CD14-positive monocyte (primary cell): ENCODE data around the gene PSEN2. TPM values are rescaled to one million over a fixed set of nuclear protein-coding genes. Genes with fewer than 3 reads are reported as not detected.

Experiments used
- DNase-seq, 3 donors: peaks; one replicate each; pipeline ENCODE4 v3.0.0-alpha.2; 2011 to 2022
- H2AFZ ChIP-seq: 2 replicates; pipeline ENCODE4 v1.6.0; 2012; ENCODE audit warnings: mild to moderate bottlenecking, low read depth, low read length, inconsistent platforms; ENCODE audit not compliant: insufficient read depth, poor library complexity, severe bottlenecking
- H3K27ac ChIP-seq, 2 donors: 1 replicate in 1 of 2; 2 replicates in 1 of 2; pipeline ENCODE4 v1.5.1; 2012 to 2013; ENCODE audit warnings: low read length in 2 of 2, control low read depth in 1 of 2, inconsistent platforms in 1 of 2, low read depth in 1 of 2, mild to moderate bottlenecking in 1 of 2
- H3K27me3 ChIP-seq, 2 donors: one replicate each; pipeline versions ENCODE4 v1.6.0 to v1.6.1; 2011 to 2013; ENCODE audit warnings: low read length in 2 of 2; ENCODE audit not compliant: control insufficient read depth in 2 of 2, insufficient read depth in 2 of 2
- H3K36me3 ChIP-seq, 2 donors: replicated peaks in 1 of 2; 1 replicate in 1 of 2; 2 replicates in 1 of 2; pipeline versions ENCODE4 v1.5.1 to v1.6.1; 2012 to 2013; ENCODE audit warnings: low read length in 2 of 2, control low read depth in 1 of 2, inconsistent platforms in 1 of 2, mild to moderate bottlenecking in 1 of 2; ENCODE audit not compliant: insufficient read depth in 2 of 2, control insufficient read depth in 1 of 2
- H3K4me1 ChIP-seq, 2 donors: 1 replicate in 1 of 2; 2 replicates in 1 of 2; pipeline versions ENCODE4 v1.5.1 to v1.6.1; 2012 to 2013; ENCODE audit warnings: low read length in 2 of 2, control low read depth in 1 of 2, inconsistent platforms in 1 of 2, mild to moderate bottlenecking in 1 of 2, moderate library complexity in 1 of 2; ENCODE audit not compliant: insufficient read depth in 2 of 2, control insufficient read depth in 1 of 2
- H3K4me2 ChIP-seq: replicated peaks from 2 replicates; pipeline ENCODE3; 2012; ENCODE audit warnings: low read length, moderate library complexity, mild to moderate bottlenecking; ENCODE audit not compliant: poor library complexity, severe bottlenecking; ENCODE audit errors: extremely low read depth
- H3K4me3 ChIP-seq, 3 experiments: fragments of 200-600 bp in 1 of 3; sonication (generic) in 1 of 3; replicated peaks in 1 of 3; 1 replicate in 2 of 3; 2 replicates in 1 of 3; pipeline ENCODE4 v1.5.1; 2011 to 2013; ENCODE audit warnings: low read length in 3 of 3, mild to moderate bottlenecking in 3 of 3, control low read depth in 2 of 3, low read depth in 2 of 3, inconsistent platforms in 1 of 3, moderate library complexity in 1 of 3
- H3K79me2 ChIP-seq: 2 replicates; pipeline ENCODE4 v1.6.0; 2012; ENCODE audit warnings: mild to moderate bottlenecking, control low read depth, inconsistent platforms, low read length, moderate library complexity; ENCODE audit not compliant: insufficient read depth
- H3K9ac ChIP-seq: 2 replicates; pipeline ENCODE4 v1.6.0; 2017; ENCODE audit warnings: low read length, mild to moderate bottlenecking; ENCODE audit not compliant: insufficient read depth, poor library complexity, severe bottlenecking
- H3K9me3 ChIP-seq, 2 donors: replicated peaks in 1 of 2; 1 replicate in 1 of 2; 2 replicates in 1 of 2; pipeline versions ENCODE4 v1.5.1 to v1.6.1; 2012 to 2013; ENCODE audit warnings: low read length in 2 of 2, control low read depth in 1 of 2; ENCODE audit not compliant: control insufficient read depth in 1 of 2, insufficient read depth in 1 of 2
- H4K20me1 ChIP-seq: 2 replicates; pipeline ENCODE4 v1.6.0; 2012; ENCODE audit warnings: mild to moderate bottlenecking, low read length, control low read depth, moderate library complexity; ENCODE audit not compliant: insufficient read depth
- H3K27ac Mint-ChIP-seq, 7 donors: one replicate each; pipeline ENCODE4 v1.8.0; 2020; ENCODE audit warnings: mild to moderate bottlenecking in 7 of 7, mixed read lengths in 7 of 7, moderate library complexity in 6 of 7, inconsistent platforms in 2 of 7
- H3K27me3 Mint-ChIP-seq, 3 donors: one replicate each; pipeline ENCODE4 v1.8.0; 2021 to 2022; ENCODE audit warnings: low read depth in 3 of 3, mild to moderate bottlenecking in 3 of 3, mixed read lengths in 3 of 3, moderate library complexity in 3 of 3, inconsistent platforms in 1 of 3
- H3K36me3 Mint-ChIP-seq, 2 donors: one replicate each; pipeline ENCODE4 v1.8.0; 2020; ENCODE audit warnings: mixed read lengths in 2 of 2, inconsistent platforms in 1 of 2, mild to moderate bottlenecking in 1 of 2
- H3K4me1 Mint-ChIP-seq: one replicate; pipeline ENCODE4 v1.8.0; 2020; ENCODE audit warnings: mild to moderate bottlenecking, mixed read lengths
- H3K4me3 Mint-ChIP-seq, 2 donors: one replicate each; pipeline ENCODE4 v1.8.0; 2020; ENCODE audit warnings: mild to moderate bottlenecking in 2 of 2, mixed read lengths in 2 of 2, moderate library complexity in 1 of 2
- H3K9me3 Mint-ChIP-seq, 7 donors: one replicate each; pipeline ENCODE4 v1.8.0; 2020 to 2022; ENCODE audit warnings: mixed read lengths in 7 of 7, mild to moderate bottlenecking in 6 of 7, moderate library complexity in 6 of 7, inconsistent platforms in 2 of 7
- CTCF ChIP-seq: fragments of 200-600 bp; IDR thresholded peaks from one replicate; pipeline ENCODE4 v1.8.0; 2022; ENCODE audit warnings: antibody characterized with exemption, mild to moderate bottlenecking
- WGBS: methylation state at CpG from one replicate; pipeline ENCODE4 v1.1.5; 2013; ENCODE audit warnings: missing lambda C conversion rate; ENCODE audit not compliant: insufficient coverage; 5-methylcytosine and 5-hydroxymethylcytosine counted together
- intact Hi-C, 2 donors: fragments of 100-400 bp; cut with micrococcal nuclease; formaldehyde crosslinking; loops; one replicate each; pipeline versions ENCODE4 v1.15.0 to v1.15.1; 2023
- polyA plus RNA-seq, 3 donors: library from polyadenylated mRNA; depleted of rRNA in 1 of 3; unstranded in 2 of 3; stranded (reverse) in 1 of 3; fragments of 300-500 nt in 2 of 3; fragments of >200 nt in 1 of 3; fragmentation: Illumina TruSeq in 2 of 3; gene quantifications; 1 replicate in 2 of 3; 2 replicates in 1 of 3; pipeline ENCODE4 v1.2.3, GENCODE V29; 2012 to 2021

Gene PSEN2
- polyA plus RNA-seq, 3 donors: 8.9 to 11.8 (median 11.4) TPM

GRCh38 chr1:226940029-226940805 lies 69.8 kb downstream of the PSEN2 start, which contains the start of gene COQ8A:
COQ8A (plus strand) TSS chr1:226940294; CDS start chr1:226961386, 21,092 bp downstream.
- intact Hi-C loops: no loop called here

GRCh38 chr1:226940806-226941067 lies 70.3 kb downstream of the PSEN2 start:
- H3K4me1 ChIP-seq: peaks cover 36 to 59% of the 10 kb centered on the region in 2 donors
- peaks cover 56% of the 10 kb centered on the region for H3K79me2 ChIP-seq
- no peaks in the 10 kb centered on the region for H3K36me3 ChIP-seq
- peaks cover 44% of the 10 kb centered on the region for H4K20me1 ChIP-seq
- no peaks in the 10 kb centered on the region for H3K27me3 ChIP-seq
- H3K9me3 ChIP-seq: peaks cover 0 to 4% of the 10 kb centered on the region in 2 donors
- intact Hi-C loops: no loop called here
- peaks cover 0 to 7% (median 3%) of the 10 kb centered on the region in 7 donors for H3K9me3 Mint-ChIP-seq
- H3K27ac ChIP-seq: peak overlapping the region in 1 of 2 donors; percentile 98
- peak overlapping the region; percentile 91 for H2AFZ ChIP-seq
- peak overlapping the region; percentile 87 to 95 for H3K4me3 Mint-ChIP-seq
- WGBS: 0% methylated on average over 2 of the region's 6 CpGs
- peak overlapping the region; percentile 62 to 83 (median 68) for H3K4me3 ChIP-seq
- H3K36me3 Mint-ChIP-seq: peaks cover 4 to 6% of the 10 kb centered on the region in 2 donors
- no peak for DNase-seq
- H3K4me2 ChIP-seq: peak overlapping the region; percentile 88
- H3K27ac Mint-ChIP-seq: peak overlapping the region; percentile 62 to 96 (median 77)
- peaks cover 70% of the 10 kb centered on the region for H3K4me1 Mint-ChIP-seq
- H3K27me3 Mint-ChIP-seq: peaks cover 0 to 2% (median 0%) of the 10 kb centered on the region in 3 donors
- H3K9ac ChIP-seq: peak overlapping the region; percentile 93
- no peak for TF ChIP-seq CTCF

More at GRCh38 chr1:226940029-226940805, 69.8 kb downstream of the PSEN2 start, which contains the start of gene COQ8A:
- H3K9me3 Mint-ChIP-seq: peaks cover 4 to 12% (median 7%) of the 10 kb centered on the region in 7 donors
- Histone ChIP-seq H3K9ac (peak within 1 kb of the TSS; percentile 93), H3K36me3 (no peaks in the 10 kb centered on the region), H3K9me3 (peaks cover 4% of the 10 kb centered on the region in 2 donors), H3K4me1 (peaks cover 36 to 59% of the 10 kb centered on the region in 2 donors), H3K4me3 (peak within 1 kb of the TSS; percentile 62 to 83 (median 83)), H3K4me2 (peak within 1 kb of the TSS; percentile 88), H3K27ac (peak within 1 kb of the TSS; percentile 96 to 98), H2AFZ (peak within 1 kb of the TSS; percentile 93), H3K79me2 (peaks cover 51% of the 10 kb centered on the region), H3K27me3 (no peaks in the 10 kb centered on the region), H4K20me1 (peaks cover 38% of the 10 kb centered on the region)
- 0% methylated on average over 68 of the region's 73 CpGs for WGBS
- peaks cover 66% of the 10 kb centered on the region for H3K4me1 Mint-ChIP-seq
- H3K27me3 Mint-ChIP-seq: peaks cover 0 to 2% (median 0%) of the 10 kb centered on the region in 3 donors
- peak; percentile 98 for DNase-seq
- H3K4me3 Mint-ChIP-seq: peak within 1 kb of the TSS; percentile 87 to 95
- H3K27ac Mint-ChIP-seq: peak within 1 kb of the TSS; percentile 96 to 98 (median 97)
- no peak for TF ChIP-seq CTCF
- H3K36me3 Mint-ChIP-seq: peaks cover 4 to 6% of the 10 kb centered on the region in 2 donors
